Caco-2 (cell line): Measurements from ENCODE around the gene DAB1. TPM values are rescaled to one million over a fixed set of nuclear protein-coding genes. Genes with fewer than 3 reads are reported as not detected.

Experiments used
- BruUV-seq: library from RNA; stranded (reverse); fragments of 400-500 nt; replicated peaks from 2 replicates; lab custom pipeline; 2021; lab: Mats Ljungman, UMichigan
- CTCF ChIA-PET: fragments of 300-600 bp; sonication (Branson Sonifier 250); formaldehyde crosslinking; loops from one replicate; lab custom pipeline; 2022; ENCODE audit warnings: antibody characterized with exemption; lab: Charles Lee
- POLR2A ChIA-PET: fragments of 300-600 bp; sonication (Branson Sonifier 250); formaldehyde crosslinking; loops from one replicate; lab custom pipeline; 2022; ENCODE audit warnings: antibody characterized with exemption; lab: Charles Lee
- DNase-seq, 2 experiments: peaks; one replicate each; pipeline versions ENCODE4 v3.0.0 to v3.0.0-alpha.2; 2020 to 2022
- H3K27me3 ChIP-seq: replicated peaks from 2 replicates; pipeline ENCODE4 v1.6.0; 2011; ENCODE audit warnings: low read length; ENCODE audit not compliant: control insufficient read depth, insufficient read depth
- H3K36me3 ChIP-seq: 2 replicates; pipeline ENCODE4 v1.5.1; 2011; ENCODE audit warnings: low read length; ENCODE audit not compliant: control insufficient read depth, insufficient read depth
- H3K4me1 ChIP-seq: fragments of 250-450 bp; sonication (Bioruptor Pico); 2 replicates; pipeline ENCODE4 v1.5.1; 2020; ENCODE audit warnings: mild to moderate bottlenecking
- H3K4me3 ChIP-seq: 2 replicates; pipeline ENCODE4 v1.5.1; 2011; ENCODE audit warnings: low read depth, mild to moderate bottlenecking, control low read depth, low read length
- H3K9me3 ChIP-seq: fragments of 250-450 bp; sonication (Bioruptor Pico); 2 replicates; pipeline ENCODE4 v1.5.1; 2020; ENCODE audit warnings: mild to moderate bottlenecking, moderate library complexity
- H3K27ac Mint-ChIP-seq: one replicate; pipeline ENCODE4 v1.8.0; 2022; ENCODE audit warnings: mixed read lengths; ENCODE audit not compliant: unreplicated experiment
- H3K27me3 Mint-ChIP-seq: one replicate; pipeline ENCODE4 v1.8.0; 2022; ENCODE audit warnings: mixed read lengths; ENCODE audit not compliant: insufficient read depth, unreplicated experiment
- H3K36me3 Mint-ChIP-seq: one replicate; pipeline ENCODE4 v1.8.0; 2022; ENCODE audit warnings: mild to moderate bottlenecking, mixed read lengths; ENCODE audit not compliant: insufficient read depth, unreplicated experiment
- H3K4me1 Mint-ChIP-seq: one replicate; pipeline ENCODE4 v1.8.0; 2022; ENCODE audit warnings: low read depth, mixed read lengths; ENCODE audit not compliant: unreplicated experiment
- H3K4me3 Mint-ChIP-seq: one replicate; pipeline ENCODE4 v1.8.0; 2022; ENCODE audit warnings: mild to moderate bottlenecking, moderate library complexity, mixed read lengths; ENCODE audit not compliant: unreplicated experiment
- H3K9me3 Mint-ChIP-seq: one replicate; pipeline ENCODE4 v1.8.0; 2022; ENCODE audit warnings: mixed read lengths; ENCODE audit not compliant: unreplicated experiment
- CTCF ChIP-seq, 2 experiments: fragments of 200-600 bp in 1 of 2; IDR thresholded peaks; 1 replicate in 1 of 2; 2 replicates in 1 of 2; pipeline versions ENCODE4 v1.5.1 to v1.8.0; 2011 to 2022; ENCODE audit warnings: antibody characterized with exemption in 1 of 2, control low read depth in 1 of 2, inconsistent platforms in 1 of 2, low read depth in 1 of 2, low read length in 1 of 2, mild to moderate bottlenecking in 1 of 2, moderate library complexity in 1 of 2; ENCODE audit not compliant: insufficient read depth in 1 of 2, severe bottlenecking in 1 of 2, unreplicated experiment in 1 of 2
- intact Hi-C: fragments of 100-400 bp; cut with micrococcal nuclease; formaldehyde crosslinking; loops from one replicate; pipeline ENCODE4 v1.10.0; 2022; ENCODE audit not compliant: unreplicated experiment
- total RNA-seq: library from RNA; stranded (reverse); gene quantifications from 2 replicates; pipeline ENCODE4 v1.2.3, GENCODE V29; 2022

Gene DAB1
- total RNA-seq, 1 experiment from 2014 or later = 0.32 TPM

- intact Hi-C loops = no loop called here
- no peaks in the 10 kb centered on the region for H3K9me3 ChIP-seq
- no peaks in the 10 kb centered on the region for H3K36me3 Mint-ChIP-seq
- H3K4me3 Mint-ChIP-seq = no peak overlapping the region
- H3K4me1 Mint-ChIP-seq = no peaks in the 10 kb centered on the region
- H3K27ac Mint-ChIP-seq = no peak overlapping the region
- no peaks in the 10 kb centered on the region for H3K9me3 Mint-ChIP-seq
- H3K4me3 ChIP-seq = no peak overlapping the region
- no peaks in the 10 kb centered on the region for H3K27me3 Mint-ChIP-seq
- no peak for DNase-seq
- ChIA-PET POLR2A (no interaction called here), CTCF (no interaction called here)
- no peaks in the 10 kb centered on the region for H3K27me3 ChIP-seq
- H3K36me3 ChIP-seq = no peaks in the 10 kb centered on the region
- no TSS peak for BruUV-seq
- TF ChIP-seq CTCF (IDR thresholded peaks at IDR 0.05; ENCODE audit: insufficient read depth in 1 of 2, low read depth in 1 of 2, low read length in 1 of 2, severe bottlenecking in 1 of 2, unreplicated experiment in 1 of 2) = no peak
- H3K4me1 ChIP-seq = no peaks in the 10 kb centered on the region
Measured at GRCh38 chr1:57293214-57293613, 130.6 kb downstream of the DAB1 start.

DNA sequence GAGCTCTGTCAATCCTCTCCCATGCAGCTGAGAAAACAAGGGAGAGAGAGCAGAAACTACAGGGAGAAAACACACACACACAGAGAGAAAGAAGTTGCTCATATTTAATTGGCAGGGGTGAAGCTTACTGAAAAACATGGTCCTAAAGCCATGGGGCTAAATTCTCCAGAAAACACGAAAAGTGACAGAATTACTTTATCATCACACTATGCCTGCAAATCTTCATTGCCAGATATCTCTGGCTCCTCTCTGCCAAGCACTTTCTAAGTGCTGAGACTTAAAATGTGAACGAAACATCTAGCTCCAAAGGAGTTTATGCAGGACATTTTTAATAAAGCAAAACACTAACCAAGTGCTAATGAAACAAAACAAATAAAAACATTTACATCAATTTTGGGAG is 134.1 kb downstream of the DAB1 start:
- H3K4me3 ChIP-seq = no peak overlapping the region
- no peaks in the 10 kb centered on the region for H3K36me3 ChIP-seq
- no peaks in the 10 kb centered on the region for H3K4me1 ChIP-seq
- TF ChIP-seq CTCF (IDR thresholded peaks at IDR 0.05; ENCODE audit: insufficient read depth in 1 of 2, low read depth in 1 of 2, low read length in 1 of 2, severe bottlenecking in 1 of 2, unreplicated experiment in 1 of 2) = no peak
- H3K27ac Mint-ChIP-seq = no peak overlapping the region
- H3K36me3 Mint-ChIP-seq = no peaks in the 10 kb centered on the region
- no peaks in the 10 kb centered on the region for H3K9me3 Mint-ChIP-seq
- intact Hi-C loops = no loop called here
- ChIA-PET POLR2A (no interaction called here), CTCF (no interaction called here)
- H3K9me3 ChIP-seq = no peaks in the 10 kb centered on the region
- no peak for DNase-seq
- no peaks in the 10 kb centered on the region for H3K4me1 Mint-ChIP-seq
- no peaks in the 10 kb centered on the region for H3K27me3 ChIP-seq
- BruUV-seq = no TSS peak
- no peaks in the 10 kb centered on the region for H3K27me3 Mint-ChIP-seq
- no peak overlapping the region for H3K4me3 Mint-ChIP-seq

- Mint-ChIP-seq H3K9me3 (no peaks in the 10 kb centered on the region), H3K4me1 (peaks cover 23% of the 10 kb centered on the region), H3K36me3 (no peaks in the 10 kb centered on the region), H3K27me3 (no peaks in the 10 kb centered on the region), H3K4me3 (no peak overlapping the region), H3K27ac (no peak overlapping the region)
- DNase-seq = no peak
- Histone ChIP-seq H3K4me3 (no peak overlapping the region), H3K27me3 (no peaks in the 10 kb centered on the region), H3K36me3 (no peaks in the 10 kb centered on the region), H3K4me1 (peaks cover 24% of the 10 kb centered on the region), H3K9me3 (no peaks in the 10 kb centered on the region)
- CTCF ChIA-PET = no interaction called here
- no TSS peak for BruUV-seq
- no peak for TF ChIP-seq CTCF (IDR thresholded peaks at IDR 0.05; ENCODE audit: insufficient read depth in 1 of 2, low read depth in 1 of 2, low read length in 1 of 2, severe bottlenecking in 1 of 2, unreplicated experiment in 1 of 2)
- POLR2A ChIA-PET = no interaction called here
- intact Hi-C loops = no loop called here
Measured at GRCh38 chr1:57285992-57286391, 137.9 kb downstream of the DAB1 start.
